GM23338 (cell line): Measurements from ENCODE around the gene MTRF1L.

ENCODE experiments used
- CTCF ChIP-seq, 2 experiments: fragments of 200-600 bp in 1 of 2; sonication (generic) in 1 of 2; conservative IDR thresholded peaks; 2 replicates each; pipeline versions ENCODE4 v1.5.1 to v1.6.1; 2016 to 2017; ENCODE audit warnings: antibody characterized with exemption in 2 of 2, low read depth in 2 of 2, mild to moderate bottlenecking in 2 of 2, moderate library complexity in 1 of 2
- EZH2 ChIP-seq: fragments of 200-600 bp; sonication (generic); IDR thresholded peaks from one replicate; pipeline ENCODE4 v1.8.0; 2017; ENCODE audit warnings: antibody characterized with exemption, mild to moderate bottlenecking, low read depth; ENCODE audit not compliant: unreplicated experiment
- EZH2phosphoT487 ChIP-seq: fragments of 200-600 bp; sonication (generic); IDR thresholded peaks from one replicate; pipeline ENCODE4 v1.8.1; 2018; ENCODE audit warnings: antibody characterized with exemption; ENCODE audit not compliant: unreplicated experiment
- JUNB ChIP-seq: IDR thresholded peaks from one replicate; pipeline ENCODE4 v1.6.1; 2016; ENCODE audit warnings: antibody characterized with exemption; ENCODE audit not compliant: unreplicated experiment
- POLR2AphosphoS5 ChIP-seq: IDR thresholded peaks from 2 replicates; pipeline ENCODE4 v1.6.1; 2016; ENCODE audit warnings: antibody characterized with exemption, low read depth
- REST ChIP-seq: IDR thresholded peaks from one replicate; pipeline ENCODE4 v1.6.1; 2018; ENCODE audit warnings: antibody characterized with exemption; ENCODE audit not compliant: unreplicated experiment
- STAT1 ChIP-seq: IDR thresholded peaks from one replicate; pipeline ENCODE4 v1.6.1; 2016; ENCODE audit warnings: antibody characterized with exemption; ENCODE audit not compliant: unreplicated experiment
- ZNF462 ChIP-seq: fragments of 250-450 bp; sonication (Bioruptor Pico); IDR thresholded peaks from 2 replicates; pipeline ENCODE4 v1.5.0; 2020; ENCODE audit warnings: mild to moderate bottlenecking, moderate library complexity

DNA sequence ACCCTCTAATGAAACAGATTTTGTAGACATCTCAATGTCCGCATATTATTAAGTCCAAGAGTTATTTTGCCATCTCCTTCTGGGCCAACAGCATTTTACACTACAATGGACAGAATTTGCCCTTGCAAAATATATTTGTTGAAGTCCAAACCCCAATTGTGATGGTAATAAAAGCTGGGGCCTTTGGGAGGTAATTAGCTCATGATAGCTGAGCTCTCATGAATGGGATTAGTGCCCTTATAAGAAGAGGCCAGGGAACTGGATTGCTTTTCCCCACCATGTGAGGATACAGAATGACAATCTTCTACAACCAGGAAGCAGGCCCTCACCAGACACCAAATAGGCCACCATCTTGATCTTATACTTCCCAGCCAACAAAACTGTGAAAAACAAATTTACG is 44.9 kb upstream of the MTRF1L start:
- no peak for TF ChIP-seq CTCF (conservative IDR thresholded peaks at IDR 0.05; ENCODE audit: low read depth in 2 of 2)
- no peak for TF ChIP-seq STAT1
- TF ChIP-seq EZH2: no peak
- no peak for TF ChIP-seq POLR2AphosphoS5
- TF ChIP-seq EZH2phosphoT487: no peak
- no peak for TF ChIP-seq REST
- TF ChIP-seq JUNB: no peak
- no peak for TF ChIP-seq ZNF462 (CRISPR knock-in tag)
